ENCODE data around the gene CEMIP. TPM values are rescaled to one million over a fixed set of nuclear protein-coding genes. Genes with fewer than 3 reads are reported as not detected.

Gene CEMIP
- polyA plus RNA-seq, 1 experiment: 725 TPM

- DNase-seq (ENCODE audit: low read depth): no peak
- H3K4me3 ChIP-seq (ENCODE audit: low read depth, low read length): no peak overlapping the region
- peaks cover 75% of the 10 kb centered on the region for H3K36me3 ChIP-seq (ENCODE audit: control insufficient read depth, insufficient read depth, low read length)
- TF ChIP-seq, protein P1, sequence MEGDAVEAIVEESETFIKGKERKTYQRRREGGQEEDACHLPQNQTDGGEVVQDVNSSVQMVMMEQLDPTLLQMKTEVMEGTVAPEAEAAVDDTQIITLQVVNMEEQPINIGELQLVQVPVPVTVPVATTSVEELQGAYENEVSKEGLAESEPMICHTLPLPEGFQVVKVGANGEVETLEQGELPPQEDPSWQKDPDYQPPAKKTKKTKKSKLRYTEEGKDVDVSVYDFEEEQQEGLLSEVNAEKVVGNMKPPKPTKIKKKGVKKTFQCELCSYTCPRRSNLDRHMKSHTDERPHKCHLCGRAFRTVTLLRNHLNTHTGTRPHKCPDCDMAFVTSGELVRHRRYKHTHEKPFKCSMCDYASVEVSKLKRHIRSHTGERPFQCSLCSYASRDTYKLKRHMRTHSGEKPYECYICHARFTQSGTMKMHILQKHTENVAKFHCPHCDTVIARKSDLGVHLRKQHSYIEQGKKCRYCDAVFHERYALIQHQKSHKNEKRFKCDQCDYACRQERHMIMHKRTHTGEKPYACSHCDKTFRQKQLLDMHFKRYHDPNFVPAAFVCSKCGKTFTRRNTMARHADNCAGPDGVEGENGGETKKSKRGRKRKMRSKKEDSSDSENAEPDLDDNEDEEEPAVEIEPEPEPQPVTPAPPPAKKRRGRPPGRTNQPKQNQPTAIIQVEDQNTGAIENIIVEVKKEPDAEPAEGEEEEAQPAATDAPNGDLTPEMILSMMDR (IDR thresholded peaks at IDR 0.05; ENCODE audit: insufficient read depth, low read depth, low read length): no peak
- H3K27me3 ChIP-seq (ENCODE audit: control insufficient read depth, insufficient read depth, low read length): no peaks in the 10 kb centered on the region
- CTCF ChIA-PET: no interaction called here
- POLR2A ChIA-PET: no interaction called here
These were observed 109.7 kb downstream of the CEMIP start for GRCh38 chr15:80888846-80889245.

DNA sequence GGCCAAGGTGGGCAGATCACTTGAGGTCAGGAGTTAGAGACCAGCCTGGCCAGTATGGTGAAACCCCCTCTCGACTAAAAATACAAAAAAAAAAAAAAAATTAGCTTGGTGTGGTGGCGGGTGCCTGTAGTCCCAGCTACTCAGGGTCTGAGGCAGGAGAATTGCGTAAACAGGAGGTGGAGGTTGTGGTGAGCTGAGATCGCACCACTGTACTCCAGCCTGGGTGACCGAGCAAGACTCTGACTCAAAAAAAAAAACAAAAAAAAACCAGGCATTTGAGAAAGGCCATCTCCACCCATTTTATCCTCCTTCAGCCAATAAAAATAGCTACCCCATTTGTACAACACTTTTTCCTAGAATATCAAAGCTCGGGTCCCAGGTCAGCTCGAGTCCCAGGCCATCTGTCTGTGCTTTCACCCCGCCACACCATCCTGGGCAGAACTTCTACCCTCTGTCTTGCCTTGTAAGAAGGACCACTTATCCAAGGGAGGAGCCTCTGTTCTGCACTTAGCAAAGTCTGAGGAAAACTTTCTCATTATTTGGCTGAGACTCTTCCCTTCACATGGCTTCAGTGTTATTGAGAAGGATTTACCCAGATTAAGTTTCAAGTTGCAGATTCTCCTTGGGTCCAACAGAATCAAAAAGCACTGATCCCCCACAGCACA is 111.3 kb downstream of the CEMIP start:
- H3K36me3 ChIP-seq (ENCODE audit: control insufficient read depth, insufficient read depth, low read length): peaks cover 76% of the 10 kb centered on the region
- no peak for DNase-seq (ENCODE audit: low read depth)
- ChIA-PET CTCF (interaction anchor here (0.6 kb wide), 1 partner anchor 148 kb away, joined by 3 read pairs; no protein-coding TSS in a partner anchor), POLR2A (interaction anchor here (0.6 kb wide), 1 partner anchor 1767 kb away, joined by 4 read pairs; no protein-coding TSS in a partner anchor)
- TF ChIP-seq, protein P1 (IDR thresholded peaks at IDR 0.05; ENCODE audit: insufficient read depth, low read depth, low read length): no peak
- H3K27me3 ChIP-seq (ENCODE audit: control insufficient read depth, insufficient read depth, low read length): no peaks in the 10 kb centered on the region
- no peak overlapping the region for H3K4me3 ChIP-seq (ENCODE audit: low read depth, low read length)

DNA sequence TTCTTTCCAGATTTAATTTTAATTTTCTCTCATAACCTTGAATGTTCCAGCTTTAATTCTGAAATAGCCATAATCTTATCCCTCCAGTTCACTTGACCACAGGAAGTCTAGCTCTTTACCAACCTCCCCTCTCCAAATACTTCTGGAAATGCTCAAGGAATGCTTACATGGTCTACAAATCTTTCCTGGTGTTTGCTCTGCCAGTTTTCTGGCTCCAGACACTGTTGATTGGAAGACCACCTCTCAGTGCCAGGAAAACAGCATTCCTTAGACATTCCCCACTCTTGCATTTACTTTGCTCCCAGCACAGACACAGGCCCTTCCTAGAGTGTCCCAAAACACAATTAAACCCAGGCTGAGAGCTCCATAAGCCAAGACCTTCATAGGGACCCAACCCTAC is 111.8 kb downstream of the CEMIP start:
- TF ChIP-seq, protein P1 (IDR thresholded peaks at IDR 0.05; ENCODE audit: insufficient read depth, low read depth, low read length): no peak
- ChIA-PET POLR2A (interaction anchor here (0.6 kb wide), 1 partner anchor 1767 kb away, joined by 4 read pairs; no protein-coding TSS in a partner anchor), CTCF (interaction anchor here (0.6 kb wide), 1 partner anchor 149 kb away, joined by 3 read pairs; no protein-coding TSS in a partner anchor)
- peaks cover 75% of the 10 kb centered on the region for H3K36me3 ChIP-seq (ENCODE audit: control insufficient read depth, insufficient read depth, low read length)
- H3K27me3 ChIP-seq (ENCODE audit: control insufficient read depth, insufficient read depth, low read length): no peaks in the 10 kb centered on the region
- H3K4me3 ChIP-seq (ENCODE audit: low read depth, low read length): no peak overlapping the region
- DNase-seq (ENCODE audit: low read depth): no peak

- CTCF ChIA-PET: interaction anchor here (1.3 kb wide), 1 partner anchor 78 kb away, joined by 3 read pairs; no protein-coding TSS in a partner anchor
- H3K36me3 ChIP-seq (ENCODE audit: control insufficient read depth, insufficient read depth, low read length): peaks cover 73% of the 10 kb centered on the region
- TF ChIP-seq, protein P1 (IDR thresholded peaks at IDR 0.05; ENCODE audit: insufficient read depth, low read depth, low read length): no peak
- H3K4me3 ChIP-seq (ENCODE audit: low read depth, low read length): no peak overlapping the region
- no peak for DNase-seq (ENCODE audit: low read depth)
- POLR2A ChIA-PET: no interaction called here
- H3K27me3 ChIP-seq (ENCODE audit: control insufficient read depth, insufficient read depth, low read length): no peaks in the 10 kb centered on the region
These were observed 113.2 kb downstream of the CEMIP start for GRCh38 chr15:80892414-80892813.

DNA sequence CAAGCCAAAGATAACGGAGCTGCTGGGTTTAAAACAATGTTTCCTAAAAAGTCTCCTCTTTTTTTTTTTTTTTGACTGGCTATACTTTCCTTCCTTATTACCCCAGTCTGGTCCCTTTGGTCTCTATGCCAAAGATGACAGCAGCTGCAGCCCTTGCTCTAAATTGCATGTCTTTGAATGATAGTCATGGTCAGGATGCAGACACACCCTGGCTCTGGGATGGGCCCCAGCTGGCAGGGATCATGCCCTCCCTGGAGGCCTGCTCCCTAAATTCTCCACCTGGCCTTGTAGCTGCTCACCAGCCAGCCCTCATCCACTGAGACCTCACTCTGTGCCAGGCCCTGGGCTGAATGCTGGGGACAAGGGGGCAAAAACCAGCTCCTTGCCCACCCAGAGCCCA is 114.6 kb downstream of the CEMIP start:
- H3K27me3 ChIP-seq (ENCODE audit: control insufficient read depth, insufficient read depth, low read length): no peaks in the 10 kb centered on the region
- H3K36me3 ChIP-seq (ENCODE audit: control insufficient read depth, insufficient read depth, low read length): peaks cover 66% of the 10 kb centered on the region
- H3K4me3 ChIP-seq (ENCODE audit: low read depth, low read length): no peak overlapping the region
- TF ChIP-seq, protein P1 (IDR thresholded peaks at IDR 0.05; ENCODE audit: insufficient read depth, low read depth, low read length): no peak
- ChIA-PET CTCF (interaction anchor here (1.2 kb wide), 1 partner anchor 76 kb away, joined by 4 read pairs; no protein-coding TSS in a partner anchor), POLR2A (interaction anchor here (0.5 to 0.6 kb wide), 2 partner anchors 15 to 80 kb away, joined by 4 to 8 read pairs; no protein-coding TSS in a partner anchor)
- no peak for DNase-seq (ENCODE audit: low read depth)

Data from BJ (cell line).